Body of pancreas (tissue), 4 donors: Measurements from ENCODE around the gene SLC25A30.

ENCODE experiments used
- POLR2A ChIP-seq, 3 donors: fragments of 450-650 bp; IDR thresholded peaks; one replicate each; pipeline ENCODE4 v1.6.1; 2016; ENCODE audit warnings: antibody characterized with exemption in 3 of 3, mild to moderate bottlenecking in 2 of 3
- TF ChIP-seq, protein P1 (sequence below), 7 experiments: fragments of 450-650 bp in 4 of 7; fragments of 200-600 bp in 3 of 7; sonication (generic) in 3 of 7; IDR thresholded peaks; one replicate each; pipeline ENCODE4 v1.5.1; 2016 to 2019; ENCODE audit warnings: antibody characterized with exemption in 7 of 7

DNA sequence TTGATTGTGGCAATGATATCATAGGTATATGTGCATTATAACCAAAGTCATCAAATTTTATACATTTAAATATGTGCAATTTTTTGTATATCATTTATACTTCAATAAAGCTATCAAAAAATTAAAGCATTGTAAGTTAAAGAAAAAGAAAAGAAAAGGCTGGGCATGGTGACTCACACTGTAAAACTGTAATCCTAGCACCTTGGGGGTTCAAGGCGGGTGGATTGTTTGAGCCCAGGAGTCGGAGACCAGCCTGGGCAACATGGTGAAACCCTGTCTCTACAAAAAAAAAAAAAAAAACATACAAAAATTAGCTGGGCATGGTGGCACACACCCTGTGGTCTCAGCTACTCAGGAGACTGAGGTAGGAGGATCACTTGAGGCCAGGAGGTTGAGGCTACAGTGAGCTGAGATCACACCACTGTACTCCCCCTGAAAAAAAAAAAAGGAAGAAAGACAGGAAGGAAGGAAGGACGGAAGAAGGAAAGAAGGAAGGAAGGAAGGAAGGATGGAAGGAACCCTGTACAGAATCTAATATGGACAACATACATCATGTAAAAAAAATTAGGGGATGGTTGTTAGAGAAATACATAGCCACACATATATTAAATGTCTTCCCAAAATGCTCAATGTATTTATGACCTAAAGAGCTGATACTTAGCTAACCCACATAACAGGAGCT lies 21.7 kb upstream of the SLC25A30 start:
- TF ChIP-seq POLR2A (IDR thresholded peaks at IDR 0.05), result no peak
- TF ChIP-seq, protein P1, sequence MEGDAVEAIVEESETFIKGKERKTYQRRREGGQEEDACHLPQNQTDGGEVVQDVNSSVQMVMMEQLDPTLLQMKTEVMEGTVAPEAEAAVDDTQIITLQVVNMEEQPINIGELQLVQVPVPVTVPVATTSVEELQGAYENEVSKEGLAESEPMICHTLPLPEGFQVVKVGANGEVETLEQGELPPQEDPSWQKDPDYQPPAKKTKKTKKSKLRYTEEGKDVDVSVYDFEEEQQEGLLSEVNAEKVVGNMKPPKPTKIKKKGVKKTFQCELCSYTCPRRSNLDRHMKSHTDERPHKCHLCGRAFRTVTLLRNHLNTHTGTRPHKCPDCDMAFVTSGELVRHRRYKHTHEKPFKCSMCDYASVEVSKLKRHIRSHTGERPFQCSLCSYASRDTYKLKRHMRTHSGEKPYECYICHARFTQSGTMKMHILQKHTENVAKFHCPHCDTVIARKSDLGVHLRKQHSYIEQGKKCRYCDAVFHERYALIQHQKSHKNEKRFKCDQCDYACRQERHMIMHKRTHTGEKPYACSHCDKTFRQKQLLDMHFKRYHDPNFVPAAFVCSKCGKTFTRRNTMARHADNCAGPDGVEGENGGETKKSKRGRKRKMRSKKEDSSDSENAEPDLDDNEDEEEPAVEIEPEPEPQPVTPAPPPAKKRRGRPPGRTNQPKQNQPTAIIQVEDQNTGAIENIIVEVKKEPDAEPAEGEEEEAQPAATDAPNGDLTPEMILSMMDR (IDR thresholded peaks at IDR 0.05), result no peak
